H54 (cell line): ENCODE data around the gene LHX5.
A peak's percentile ranks its signal among the peaks of the same experiment; 100 is the strongest.

Source experiments
- DNase-seq: peaks from one replicate; pipeline ENCODE4 v3.0.0; 2011; ENCODE audit warnings: low spot score, mixed read lengths; ENCODE audit not compliant: insufficient read length
- FAIRE-seq: peaks from 3 replicates; lab custom pipeline; 2011; peaks lifted over from hg19 to GRCh38; lab: Jason Lieb, UNC
- POLR2A ChIP-seq: IDR thresholded peaks from 2 replicates; pipeline ENCODE4 v1.6.1; 2011; ENCODE audit warnings: low read depth, mild to moderate bottlenecking, low read length

The LHX5 gene

DNA sequence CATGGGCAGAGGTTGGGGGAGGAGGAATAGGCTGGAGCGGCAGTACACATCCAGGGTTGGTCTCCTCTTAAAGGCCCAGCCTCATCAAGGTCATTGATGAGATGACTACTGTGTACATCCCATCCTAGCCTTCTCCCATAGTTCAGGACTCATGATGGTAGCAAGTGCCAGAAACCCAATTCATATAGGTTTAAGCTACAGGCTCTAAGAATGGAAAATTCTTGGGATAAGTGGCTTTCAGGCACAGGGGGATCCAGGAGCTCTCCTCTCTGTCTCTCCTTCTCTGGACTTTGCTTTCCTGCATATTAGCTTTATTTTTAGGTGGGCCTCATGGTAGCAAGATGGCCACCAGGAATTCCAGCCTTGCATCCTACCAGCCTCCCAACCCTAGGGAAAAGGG lies 43.2 kb downstream of the LHX5 start:
- FAIRE-seq: no peak
- no peak for TF ChIP-seq POLR2A

DNA sequence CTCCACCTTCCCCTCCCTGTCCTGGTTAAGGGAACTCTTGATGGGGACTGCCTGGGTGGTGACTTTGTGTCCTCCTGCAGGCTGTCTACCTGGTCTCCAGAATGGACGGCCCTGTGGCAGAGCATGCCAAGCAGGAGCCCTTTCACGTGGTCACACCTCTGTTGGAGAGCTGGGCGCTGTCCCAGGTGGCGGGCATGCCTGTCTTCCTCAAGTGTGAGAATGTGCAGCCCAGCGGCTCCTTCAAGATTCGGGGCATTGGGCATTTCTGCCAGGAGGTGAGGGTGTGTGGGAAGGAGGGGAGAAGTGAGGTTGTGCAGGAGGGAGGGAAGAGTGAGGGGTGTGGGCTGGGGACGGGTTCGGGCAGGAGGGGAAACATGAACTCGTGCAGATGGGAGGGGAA lies 43.8 kb downstream of the LHX5 start:
- FAIRE-seq: no peak
- TF ChIP-seq POLR2A: no peak

More for the DNA sequence above, 43.2 kb downstream of the LHX5 start:
- DNase-seq: no peak

DNA sequence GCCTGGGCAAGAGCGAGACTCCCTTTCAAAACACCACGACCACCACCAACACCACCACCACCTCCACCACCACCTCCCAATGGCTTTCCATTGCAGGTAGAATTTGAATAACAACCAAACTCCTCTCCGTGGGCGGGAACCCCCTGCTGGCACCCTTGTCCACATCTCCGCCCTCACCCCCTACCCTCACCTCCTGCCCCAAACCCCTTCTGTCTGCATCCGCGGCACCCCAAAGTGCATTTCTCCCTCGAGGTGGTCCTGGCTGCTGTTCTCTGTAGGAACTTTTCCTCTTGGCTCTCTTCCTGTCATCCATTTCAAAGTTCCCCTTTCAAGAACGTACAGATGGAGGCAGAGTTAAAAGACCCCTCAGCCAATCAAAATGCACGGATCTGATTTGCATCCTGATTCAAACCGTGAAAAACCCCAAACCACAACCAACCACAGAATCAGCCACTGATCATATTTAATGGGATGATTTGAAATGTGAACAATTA lies 45.7 kb downstream of the LHX5 start:
- no peak for TF ChIP-seq POLR2A
- FAIRE-seq: no peak
- no peak for DNase-seq

More for the DNA sequence above, 43.8 kb downstream of the LHX5 start:
- no peak for DNase-seq

- TF ChIP-seq POLR2A: no peak
- no peak for FAIRE-seq
- DNase-seq: no peak
Observed at GRCh38 chr12:113424915-113425823, 46.5 kb downstream of the LHX5 start.

- TF ChIP-seq POLR2A: no peak
- DNase-seq: no peak
- FAIRE-seq: no peak
Observed at GRCh38 chr12:113424456-113424855, 47.2 kb downstream of the LHX5 start.

- DNase-seq: no peak
- no peak for TF ChIP-seq POLR2A
- no peak for FAIRE-seq
Observed at GRCh38 chr12:113422886-113423669, 48.6 kb downstream of the LHX5 start.

DNA sequence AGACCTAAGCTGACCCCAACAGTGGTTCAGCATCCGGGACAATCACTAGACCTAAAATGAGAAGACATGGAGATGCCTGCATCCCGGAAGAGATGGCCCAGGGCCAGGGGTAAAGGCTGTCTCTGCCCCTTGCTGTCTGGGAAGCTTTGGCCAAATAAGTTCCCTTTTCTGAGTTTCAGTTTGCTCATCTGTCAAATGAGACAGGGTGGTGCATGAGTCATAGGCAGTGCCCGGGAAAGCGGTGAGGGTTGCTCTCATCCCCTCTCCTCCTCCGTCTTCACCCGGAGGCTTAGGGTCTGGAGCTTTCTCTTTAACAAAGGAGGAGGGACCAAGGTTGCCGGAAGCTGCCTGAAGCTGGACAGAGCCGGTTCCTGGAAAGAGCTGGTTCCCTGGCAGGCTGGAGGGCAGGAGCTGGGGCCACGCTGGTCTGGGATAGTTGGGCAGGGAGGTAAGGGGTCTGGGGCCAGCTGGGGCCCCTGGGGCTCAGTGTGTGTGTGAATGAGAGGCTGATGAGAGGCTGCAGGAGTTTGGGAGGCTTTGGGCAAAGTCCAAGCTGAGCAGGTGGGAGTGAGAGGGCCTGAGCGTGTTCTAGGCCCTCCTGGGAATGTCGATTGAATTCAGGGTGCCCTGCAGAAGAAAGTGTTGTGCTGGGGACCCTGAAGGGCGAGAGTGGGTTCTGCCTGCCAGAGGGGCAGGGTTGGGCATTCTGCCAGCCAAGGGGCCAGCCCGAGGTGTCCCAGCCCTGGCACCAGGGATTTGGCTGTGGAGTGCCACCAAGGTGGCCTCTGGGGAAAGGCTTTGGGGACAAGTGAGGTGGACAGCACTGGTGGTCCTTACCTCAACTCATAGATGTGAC lies 49.4 kb downstream of the LHX5 start, which contains the start of gene SDSL:
Gene SDSL, plus strand, starts transcription at position 351 of the 856 bp plus-strand sequence. CDS start 5,603 bp downstream, outside the sequence.
- peak; percentile 94 for DNase-seq
- TF ChIP-seq POLR2A: peak; percentile 63
- peak; percentile 78 for FAIRE-seq

DNA sequence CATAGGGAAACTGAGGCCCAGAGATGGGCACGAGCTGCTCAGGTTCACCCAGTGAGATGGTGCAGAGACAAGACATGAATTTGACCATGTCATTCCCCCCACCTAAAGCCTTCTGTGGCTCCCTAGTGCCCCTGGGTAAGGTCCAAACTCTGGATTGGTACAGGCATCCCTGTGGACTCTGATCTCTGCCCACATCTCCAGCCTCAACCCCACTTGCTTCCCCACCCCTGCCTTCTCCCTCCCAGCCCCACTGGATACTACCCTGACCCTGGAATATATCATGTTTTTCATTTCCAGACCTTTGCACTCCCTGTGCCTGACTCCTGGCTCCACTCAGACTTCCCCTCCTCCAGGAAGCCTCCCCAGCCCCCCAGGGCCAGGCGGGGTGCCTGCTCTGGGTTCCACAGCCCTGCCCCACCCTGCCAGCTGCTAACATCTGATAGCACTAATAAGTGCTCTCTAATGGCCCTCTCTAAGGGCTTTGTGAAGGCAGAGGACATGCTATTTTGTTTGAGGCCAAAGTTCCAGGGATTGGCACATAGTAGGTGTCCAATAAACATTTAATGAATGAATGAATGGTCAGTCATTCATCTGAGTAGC lies 50.6 kb downstream of the LHX5 start:
- TF ChIP-seq POLR2A: no peak
- DNase-seq: no peak
- FAIRE-seq: no peak

DNA sequence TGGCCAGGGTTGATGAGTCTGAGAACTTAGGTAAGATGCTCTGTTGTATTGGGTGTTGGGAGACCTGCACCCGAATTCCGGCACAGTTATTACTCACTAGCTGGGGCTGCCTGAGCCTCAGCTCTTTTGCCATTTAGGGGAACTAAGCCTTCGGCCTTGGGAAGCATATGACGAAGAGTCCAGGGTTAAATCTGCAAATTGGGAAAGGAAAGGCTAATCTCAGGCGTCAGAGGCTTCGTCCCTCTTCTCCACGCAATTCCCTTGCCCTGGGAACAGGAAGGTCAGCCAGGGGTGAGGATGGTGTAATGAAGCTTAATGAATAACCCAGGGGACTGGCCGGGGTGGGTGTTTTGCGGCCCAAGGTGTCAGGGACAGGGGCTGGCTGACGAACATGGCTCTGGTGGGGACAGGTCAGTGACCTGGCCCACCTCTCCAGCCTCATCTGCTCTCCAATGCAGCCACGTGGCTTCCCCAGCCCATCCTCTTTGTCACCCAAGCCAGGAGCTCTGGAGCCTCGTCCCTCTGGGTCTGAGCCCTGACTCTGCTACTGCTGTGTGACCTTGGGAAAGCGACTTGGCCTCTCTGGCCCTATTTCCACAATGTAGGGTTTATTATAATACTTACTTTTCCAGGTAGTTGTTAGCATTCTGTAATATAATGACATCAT lies 53.3 kb downstream of the LHX5 start:
- no peak for FAIRE-seq
- no peak for DNase-seq
- TF ChIP-seq POLR2A: no peak

GRCh38 chr12:113416091-113416754 lies 55.4 kb downstream of the LHX5 start:
- FAIRE-seq (no peak), DNase-seq (no peak)
- TF ChIP-seq POLR2A: no peak

DNA sequence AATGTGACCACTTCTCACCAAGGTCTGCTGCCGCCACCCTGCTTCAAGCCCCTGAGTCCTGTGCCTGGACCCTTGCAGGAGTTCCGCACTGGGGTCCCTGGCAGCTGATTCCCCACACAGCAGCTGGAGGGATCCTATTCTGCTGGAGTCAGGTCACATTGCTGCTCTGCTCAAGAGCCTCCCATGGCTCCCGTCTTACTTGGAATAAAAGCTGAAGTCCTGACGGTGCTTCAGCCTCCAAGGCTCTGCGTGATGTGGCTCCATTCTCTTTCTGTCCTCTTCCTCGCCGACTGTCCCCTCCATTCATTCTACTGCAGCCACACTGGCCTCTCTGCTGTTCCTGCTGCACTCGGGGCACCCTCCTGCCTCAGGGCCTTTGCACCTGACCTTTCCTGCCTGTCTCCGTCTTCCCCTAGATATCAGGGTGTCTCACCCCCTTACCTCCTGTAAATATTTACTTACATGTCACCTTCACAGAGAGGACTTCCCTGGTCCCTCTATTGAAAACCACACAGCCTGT lies 57.1 kb downstream of the LHX5 start:
- TF ChIP-seq POLR2A: no peak
- no peak for FAIRE-seq
- DNase-seq: no peak
